Endothelial cell of umbilical vein (primary cell): ENCODE results near the gene CLRN1. TPM values are rescaled to one million over a fixed set of nuclear protein-coding genes. Genes with fewer than 3 reads are reported as not detected.

Experiments
- BruUV-seq: library from RNA; stranded (reverse); fragments of 400-500 nt; replicated peaks from 2 replicates; lab custom pipeline; 2021; lab: Mats Ljungman, UMichigan
- CTCF ChIA-PET: fragments of 300-600, 350-600 bp; sonication (Branson Sonifier 250); formaldehyde crosslinking; loops from one replicate; lab custom pipeline; 2021; ENCODE audit warnings: antibody characterized with exemption, inconsistent platforms; lab: Charles Lee
- POLR2A ChIA-PET: fragments of 300-600, 350-600 bp; sonication (Branson Sonifier 250); formaldehyde crosslinking; loops from one replicate; lab custom pipeline; 2021; ENCODE audit warnings: antibody characterized with exemption, inconsistent platforms; lab: Charles Lee
- DNase-seq: peaks from one replicate; pipeline ENCODE4 v3.0.0-alpha.2; 2011; ENCODE audit warnings: low read depth, low spot score
- FAIRE-seq: peaks from 2 replicates; lab custom pipeline; 2011; peaks lifted over from hg19 to GRCh38; lab: Jason Lieb, UNC
- H2AFZ ChIP-seq: 2 replicates; pipeline ENCODE4 v1.6.0; 2012; ENCODE audit warnings: low read depth, low read length, control low read depth, inconsistent platforms
- H3K27ac ChIP-seq: 2 replicates; pipeline ENCODE4 v1.5.1; 2011; ENCODE audit warnings: low read depth, mild to moderate bottlenecking, control low read depth, low read length, moderate library complexity; ENCODE audit not compliant: insufficient read depth
- H3K27me3 ChIP-seq, 2 experiments: 2 replicates each; pipeline versions ENCODE4 v1.6.0 to v1.6.1; 2011; ENCODE audit warnings: low read length in 2 of 2, mixed read lengths in 1 of 2; ENCODE audit not compliant: control insufficient read depth in 2 of 2, insufficient read depth in 2 of 2
- H3K36me3 ChIP-seq, 2 experiments: 2 replicates in 1 of 2; 3 replicates in 1 of 2; pipeline ENCODE4 v1.5.1; 2011; ENCODE audit warnings: low read length in 2 of 2, mild to moderate bottlenecking in 1 of 2, moderate library complexity in 1 of 2; ENCODE audit not compliant: control insufficient read depth in 2 of 2, insufficient read depth in 2 of 2; ENCODE audit errors: extremely low read depth in 1 of 2
- H3K4me1 ChIP-seq: 3 replicates; pipeline ENCODE4 v1.5.1; 2011; ENCODE audit warnings: mild to moderate bottlenecking, low read length; ENCODE audit not compliant: control insufficient read depth, insufficient read depth; ENCODE audit errors: extremely low read depth
- H3K4me2 ChIP-seq: 2 replicates; pipeline ENCODE4 v1.6.1; 2011; ENCODE audit warnings: low read length, control low read depth, mixed read lengths; ENCODE audit not compliant: insufficient read depth
- H3K4me3 ChIP-seq, 3 experiments: fragments of 200-600 bp in 1 of 3; sonication (generic), shearing (Covaris generic) in 1 of 3; replicated peaks in 1 of 3; 2 replicates each; pipeline ENCODE4 v1.5.1; 2011 to 2016; ENCODE audit warnings: control low read depth in 3 of 3, low read length in 3 of 3, mild to moderate bottlenecking in 2 of 3, inconsistent platforms in 1 of 3, low read depth in 1 of 3, moderate library complexity in 1 of 3; ENCODE audit not compliant: insufficient read depth in 1 of 3
- H3K79me2 ChIP-seq: 2 replicates; pipeline ENCODE4 v1.6.0; 2012; ENCODE audit warnings: low read length, inconsistent platforms; ENCODE audit not compliant: control insufficient read depth, insufficient read depth
- H3K9ac ChIP-seq: replicated peaks from 2 replicates; pipeline ENCODE3; 2011; ENCODE audit warnings: low read length, control low read depth; ENCODE audit not compliant: insufficient read depth; ENCODE audit errors: extremely low read depth
- H3K9me1 ChIP-seq: replicated peaks from 3 replicates; pipeline ENCODE4 v1.6.0; 2011; ENCODE audit warnings: mild to moderate bottlenecking, low read length; ENCODE audit not compliant: control insufficient read depth, insufficient read depth; ENCODE audit errors: extremely low read depth
- H3K9me3 ChIP-seq: replicated peaks from 2 replicates; pipeline ENCODE4 v1.5.1; 2012; ENCODE audit warnings: low read length, inconsistent platforms; ENCODE audit not compliant: control insufficient read depth, insufficient read depth
- H4K20me1 ChIP-seq: replicated peaks from 2 replicates; pipeline ENCODE3; 2011; ENCODE audit warnings: mild to moderate bottlenecking, low read length; ENCODE audit not compliant: control insufficient read depth, insufficient read depth; ENCODE audit errors: extremely low read depth
- CTCF ChIP-seq, 2 donors: IDR thresholded peaks; 1 replicate in 1 of 2; 2 replicates in 1 of 2; pipeline ENCODE4 v1.5.1; 2011; ENCODE audit warnings: low read length in 2 of 2, mild to moderate bottlenecking in 2 of 2, moderate library complexity in 2 of 2, control low read depth in 1 of 2, inconsistent platforms in 1 of 2, low read depth in 1 of 2; ENCODE audit not compliant: insufficient read depth in 1 of 2; ENCODE audit errors: extremely low read depth in 1 of 2
- EZH2 ChIP-seq: IDR thresholded peaks from 2 replicates; pipeline ENCODE4 v1.6.1; 2012; ENCODE audit warnings: borderline replicate concordance, low read depth, mild to moderate bottlenecking, moderate library complexity, low read length, inconsistent platforms; ENCODE audit not compliant: severe bottlenecking
- FOS ChIP-seq: IDR thresholded peaks from 2 replicates; pipeline ENCODE4 v1.6.1; 2011; ENCODE audit warnings: mild to moderate bottlenecking, low read length, moderate library complexity, borderline replicate concordance; ENCODE audit not compliant: insufficient read depth
- GATA2 ChIP-seq: IDR thresholded peaks from 2 replicates; pipeline ENCODE4 v1.7.0; 2011; ENCODE audit warnings: low read depth, mild to moderate bottlenecking, moderate library complexity, mixed read lengths, low read length; ENCODE audit not compliant: insufficient read length, insufficient read depth
- JUN ChIP-seq: IDR thresholded peaks from 2 replicates; pipeline ENCODE4 v1.6.1; 2011; ENCODE audit warnings: borderline replicate concordance, low read depth; ENCODE audit not compliant: insufficient read length, insufficient read depth
- MAX ChIP-seq: IDR thresholded peaks from 2 replicates; pipeline ENCODE4 v1.6.1; 2011; ENCODE audit not compliant: insufficient read depth, insufficient read length
- MYC ChIP-seq: IDR thresholded peaks from one replicate; pipeline ENCODE4 v1.6.1; 2011; ENCODE audit warnings: mild to moderate bottlenecking, low read depth, low read length
- POLR2A ChIP-seq: IDR thresholded peaks from 2 replicates; pipeline ENCODE4 v1.6.1; 2012; ENCODE audit warnings: low read depth, mild to moderate bottlenecking, control low read depth, low read length
- POLR2AphosphoS5 ChIP-seq: IDR thresholded peaks from 2 replicates; pipeline ENCODE4 v1.6.1; 2012; ENCODE audit warnings: low read depth, mild to moderate bottlenecking, control low read depth, low read length, moderate library complexity; ENCODE audit not compliant: insufficient read depth
- dilution Hi-C: fragments of 300-500 bp; cut with MboI; formaldehyde crosslinking; loops from one replicate; pipeline ENCODE4 v1.15.0; 2019; ENCODE audit warnings: low sequenced_read_pairs; ENCODE audit not compliant: extremely low pct_ligation_motif_present
- intact Hi-C: fragments of 100-400 bp; cut with micrococcal nuclease; formaldehyde crosslinking; loops from one replicate; pipeline ENCODE4 v1.10.0; 2022
- polyA plus RNA-seq, 4 experiments: library from polyadenylated mRNA; depleted of rRNA in 3 of 4; stranded (reverse) in 3 of 4; unstranded in 1 of 4; fragments of >200 nt; gene quantifications; 2 replicates each; pipeline versions ENCODE4 v1.2.1 to v1.2.3, GENCODE V29; 2011 to 2012; ENCODE audit warnings: missing spikeins in 1 of 4
- total RNA-seq: library from RNA; stranded (reverse); gene quantifications from 2 replicates; pipeline ENCODE4 v1.2.3, GENCODE V29; 2021

The CLRN1 gene
- total and polyA plus RNA-seq, 2 donors (not counting 3 experiments of a cell fraction or from before 2014, with no cell fraction given) = not detected

DNA sequence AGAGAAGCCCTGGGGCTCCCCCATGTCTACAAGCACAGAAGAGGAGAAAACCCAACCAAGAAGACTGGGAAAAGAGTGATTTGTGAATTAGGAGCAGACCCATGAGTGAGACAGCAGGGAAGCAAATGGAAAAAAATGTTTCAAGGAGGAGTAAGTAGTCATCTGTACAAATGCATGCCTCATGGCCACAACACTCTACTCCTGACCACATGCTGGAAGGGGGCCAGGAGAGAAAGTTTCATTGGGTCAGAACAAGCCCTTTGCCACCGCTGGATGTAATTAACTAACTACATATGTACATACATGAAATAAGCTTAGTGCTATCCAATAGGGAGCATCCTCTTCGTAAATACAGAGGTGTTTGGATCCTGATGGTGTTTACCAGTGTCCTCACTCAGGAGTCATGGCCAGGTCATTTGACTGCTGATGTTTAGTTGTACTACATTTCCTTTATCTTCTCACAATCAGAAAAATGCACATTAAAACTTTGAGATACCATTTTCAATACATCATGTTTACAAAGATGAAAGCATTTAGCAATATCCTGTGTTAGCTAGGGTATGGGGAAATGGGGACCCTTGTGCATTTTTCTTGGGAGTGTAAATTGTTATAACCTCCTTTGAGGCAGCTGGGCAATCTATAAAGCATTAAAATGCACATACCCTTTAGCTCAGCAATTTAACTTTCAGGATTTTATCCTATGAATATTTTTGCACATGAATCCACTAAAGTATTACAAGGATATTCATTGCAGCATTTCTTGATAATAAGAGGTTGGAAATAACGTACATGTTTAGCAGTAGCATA, 27.1 kb downstream of the CLRN1 start:
- BruUV-seq = no TSS peak
- H3K4me1 ChIP-seq = no peaks in the 10 kb centered on the region
- no peaks in the 10 kb centered on the region for H3K36me3 ChIP-seq
- DNase-seq (no peak), FAIRE-seq (no peak)
- H4K20me1 ChIP-seq = no peaks in the 10 kb centered on the region
- intact Hi-C loops (no loop called here), dilution Hi-C loops (no loop called here)
- H3K9me3 ChIP-seq = no peaks in the 10 kb centered on the region
- H3K9me1 ChIP-seq = no peaks in the 10 kb centered on the region
- no peaks in the 10 kb centered on the region for H3K79me2 ChIP-seq
- H3K9ac ChIP-seq = no peak overlapping the region
- ChIA-PET POLR2A (no interaction called here), CTCF (no interaction called here)
- H3K27ac ChIP-seq = no peak overlapping the region
- H3K27me3 ChIP-seq = no peaks in the 10 kb centered on the region
- H3K4me3 ChIP-seq = no peak overlapping the region
- H3K4me2 ChIP-seq = no peak overlapping the region
- no peak overlapping the region for H2AFZ ChIP-seq
- TF ChIP-seq MYC = no peak
- TF ChIP-seq JUN = no peak
- TF ChIP-seq MAX = no peak
- TF ChIP-seq GATA2 = no peak

DNA sequence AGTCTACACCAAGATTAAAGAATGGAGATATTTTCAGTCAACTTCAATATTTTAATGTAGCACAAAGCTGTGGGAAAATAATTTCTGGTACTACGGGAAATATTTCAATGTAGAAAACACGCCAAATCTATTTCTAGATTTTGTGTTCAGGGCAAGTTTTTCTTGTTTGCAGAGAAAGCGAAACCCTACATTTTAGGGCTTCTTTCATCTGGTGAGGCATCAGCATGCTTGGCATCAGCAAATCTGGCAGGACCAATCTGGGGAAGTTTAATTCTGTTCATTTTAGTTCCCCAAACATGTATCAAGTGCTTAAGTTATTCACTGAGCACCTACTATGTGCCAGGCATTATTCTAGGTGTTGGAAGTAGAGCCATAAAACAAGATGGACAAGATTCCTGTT, 30.3 kb downstream of the CLRN1 start:
- intact Hi-C loops (no loop called here), dilution Hi-C loops (no loop called here)
- Histone ChIP-seq H3K4me2 (no peak overlapping the region), H3K27me3 (no peaks in the 10 kb centered on the region), H3K4me3 (no peak overlapping the region), H2AFZ (no peak overlapping the region), H3K27ac (no peak overlapping the region), H3K36me3 (no peaks in the 10 kb centered on the region), H4K20me1 (no peaks in the 10 kb centered on the region), H3K9me3 (no peaks in the 10 kb centered on the region), H3K4me1 (no peaks in the 10 kb centered on the region), H3K79me2 (no peaks in the 10 kb centered on the region), H3K9me1 (no peaks in the 10 kb centered on the region), H3K9ac (no peak overlapping the region)
- ChIA-PET CTCF (no interaction called here), POLR2A (no interaction called here)
- no TSS peak for BruUV-seq
- DNase-seq (no peak), FAIRE-seq (no peak)
- no peak for TF ChIP-seq CTCF (IDR thresholded peaks at IDR 0.05; ENCODE audit: extremely low read depth in 1 of 2, insufficient read depth in 1 of 2, low read depth in 1 of 2, low read length in 2 of 2)
- no peak for TF ChIP-seq JUN
- no peak for TF ChIP-seq MAX
- no peak for TF ChIP-seq FOS
- TF ChIP-seq POLR2AphosphoS5 = no peak
- TF ChIP-seq GATA2 = no peak
- no peak for TF ChIP-seq POLR2A
- TF ChIP-seq MYC = no peak
- TF ChIP-seq EZH2 = no peak
